Measurements from ENCODE around the gene DRD5. TPM values are rescaled to one million over a fixed set of nuclear protein-coding genes. Genes with fewer than 3 reads are reported as not detected.

DRD5 gene
- total RNA-seq, 1 donor from 2014 or later: not detected

DNA sequence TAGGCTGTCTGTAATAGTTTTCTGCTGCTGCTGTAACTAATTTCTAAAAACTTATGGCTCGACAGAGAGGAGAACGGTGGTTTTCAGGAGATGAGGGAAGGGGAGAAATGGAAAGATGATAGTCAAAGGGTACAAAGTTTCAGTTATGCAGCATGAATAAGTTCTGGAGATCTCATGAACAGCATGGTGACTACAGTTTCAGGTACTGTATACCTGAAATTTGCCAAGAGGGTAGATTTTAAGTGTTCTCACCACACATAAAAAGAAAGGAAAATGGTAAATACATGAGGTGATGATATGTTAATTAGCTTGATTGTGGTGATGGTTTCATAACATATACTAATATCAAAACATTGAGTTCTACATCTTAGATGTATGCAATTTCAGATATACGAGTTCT lies 34.9 kb downstream of the DRD5 start:
- Mint-ChIP-seq H3K4me3 (ENCODE audit: unreplicated experiment) (no peak overlapping the region), H3K36me3 (ENCODE audit: low read depth) (no peaks in the 10 kb centered on the region), H3K4me1 (ENCODE audit: low read depth) (no peaks in the 10 kb centered on the region), H3K27me3 (ENCODE audit: low read depth) (peaks cover 1% of the 10 kb centered on the region), H3K27ac (ENCODE audit: unreplicated experiment) (no peak overlapping the region), H3K9me3 (ENCODE audit: low read depth) (peaks cover 11% of the 10 kb centered on the region)
- no peak for DNase-seq (ENCODE audit: low spot score)
- TF ChIP-seq, protein P1, sequence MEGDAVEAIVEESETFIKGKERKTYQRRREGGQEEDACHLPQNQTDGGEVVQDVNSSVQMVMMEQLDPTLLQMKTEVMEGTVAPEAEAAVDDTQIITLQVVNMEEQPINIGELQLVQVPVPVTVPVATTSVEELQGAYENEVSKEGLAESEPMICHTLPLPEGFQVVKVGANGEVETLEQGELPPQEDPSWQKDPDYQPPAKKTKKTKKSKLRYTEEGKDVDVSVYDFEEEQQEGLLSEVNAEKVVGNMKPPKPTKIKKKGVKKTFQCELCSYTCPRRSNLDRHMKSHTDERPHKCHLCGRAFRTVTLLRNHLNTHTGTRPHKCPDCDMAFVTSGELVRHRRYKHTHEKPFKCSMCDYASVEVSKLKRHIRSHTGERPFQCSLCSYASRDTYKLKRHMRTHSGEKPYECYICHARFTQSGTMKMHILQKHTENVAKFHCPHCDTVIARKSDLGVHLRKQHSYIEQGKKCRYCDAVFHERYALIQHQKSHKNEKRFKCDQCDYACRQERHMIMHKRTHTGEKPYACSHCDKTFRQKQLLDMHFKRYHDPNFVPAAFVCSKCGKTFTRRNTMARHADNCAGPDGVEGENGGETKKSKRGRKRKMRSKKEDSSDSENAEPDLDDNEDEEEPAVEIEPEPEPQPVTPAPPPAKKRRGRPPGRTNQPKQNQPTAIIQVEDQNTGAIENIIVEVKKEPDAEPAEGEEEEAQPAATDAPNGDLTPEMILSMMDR (IDR thresholded peaks at IDR 0.05): no peak

DNA sequence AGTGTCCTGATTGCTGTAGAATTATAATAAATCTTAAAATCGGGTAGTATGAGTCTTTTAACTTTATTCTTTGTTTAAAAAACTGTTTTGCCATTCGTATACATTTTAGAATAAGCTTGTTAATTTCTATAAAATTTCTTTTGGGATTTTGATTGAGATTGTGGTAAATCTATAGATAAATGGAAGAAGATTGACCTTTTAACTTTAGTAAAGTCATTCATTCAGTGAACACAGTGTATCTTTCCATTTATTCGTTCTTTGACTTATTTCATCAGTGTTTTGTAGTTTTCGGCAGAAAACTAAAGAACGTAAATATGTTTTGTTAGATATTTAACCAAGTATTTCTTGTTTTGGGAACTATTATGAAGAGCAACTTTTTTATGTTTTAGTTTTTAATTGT lies 38.9 kb downstream of the DRD5 start:
- H3K4me3 Mint-ChIP-seq (ENCODE audit: unreplicated experiment): no peak overlapping the region
- no peak for DNase-seq (ENCODE audit: low spot score)
- H3K27ac Mint-ChIP-seq (ENCODE audit: unreplicated experiment): no peak overlapping the region
- H3K36me3 Mint-ChIP-seq (ENCODE audit: low read depth): no peaks in the 10 kb centered on the region
- peaks cover 5% of the 10 kb centered on the region for H3K27me3 Mint-ChIP-seq (ENCODE audit: low read depth)
- peaks cover 11% of the 10 kb centered on the region for H3K9me3 Mint-ChIP-seq (ENCODE audit: low read depth)
- TF ChIP-seq, protein P1 (IDR thresholded peaks at IDR 0.05): no peak
- no peaks in the 10 kb centered on the region for H3K4me1 Mint-ChIP-seq (ENCODE audit: low read depth)

DNA sequence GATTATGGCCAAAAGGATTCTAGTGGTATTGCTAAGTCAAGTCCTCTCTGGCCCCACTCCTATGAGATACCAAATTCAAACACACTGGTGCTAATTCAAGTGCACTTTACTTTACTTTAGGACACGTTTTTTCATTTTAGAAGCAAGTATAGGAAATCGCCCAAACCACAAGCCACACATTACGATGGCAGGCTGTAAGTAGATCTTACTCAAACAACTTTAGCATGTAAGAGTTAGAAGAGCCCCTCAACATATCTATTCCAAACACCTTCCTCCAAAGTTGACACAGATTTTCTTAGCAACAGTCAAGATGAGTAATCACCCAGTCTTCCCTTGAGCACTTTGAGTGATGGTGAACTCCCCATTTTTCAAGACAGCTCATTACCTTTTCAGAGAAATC lies 43.6 kb downstream of the DRD5 start:
- TF ChIP-seq, protein P1 (IDR thresholded peaks at IDR 0.05): no peak
- H3K4me3 Mint-ChIP-seq (ENCODE audit: unreplicated experiment): no peak overlapping the region
- no peaks in the 10 kb centered on the region for H3K9me3 Mint-ChIP-seq (ENCODE audit: low read depth)
- DNase-seq (ENCODE audit: low spot score): no peak
- H3K4me1 Mint-ChIP-seq (ENCODE audit: low read depth): no peaks in the 10 kb centered on the region
- H3K36me3 Mint-ChIP-seq (ENCODE audit: low read depth): no peaks in the 10 kb centered on the region
- no peak overlapping the region for H3K27ac Mint-ChIP-seq (ENCODE audit: unreplicated experiment)
- peaks cover 10% of the 10 kb centered on the region for H3K27me3 Mint-ChIP-seq (ENCODE audit: low read depth)

DNA sequence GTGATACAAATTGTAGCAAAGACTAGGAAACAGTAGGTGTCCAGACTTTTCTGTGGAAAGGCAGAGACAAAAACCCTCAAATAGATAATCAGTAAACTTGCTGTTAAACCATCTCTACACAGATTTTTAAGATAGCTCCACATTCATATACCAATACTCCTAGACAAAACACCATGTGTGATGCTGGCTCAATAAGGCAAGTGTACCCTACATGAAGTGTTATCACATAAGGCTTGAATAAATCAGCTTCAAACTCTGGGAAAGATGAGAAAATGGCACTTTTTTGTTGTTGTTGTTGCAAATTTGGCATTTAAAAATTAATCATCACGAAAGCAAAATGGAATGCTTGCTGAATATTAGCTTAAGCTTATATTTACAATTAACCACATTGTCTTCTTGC lies 45.1 kb downstream of the DRD5 start:
- no peak for DNase-seq (ENCODE audit: low spot score)
- H3K4me3 Mint-ChIP-seq (ENCODE audit: unreplicated experiment): no peak overlapping the region
- H3K27me3 Mint-ChIP-seq (ENCODE audit: low read depth): peaks cover 9% of the 10 kb centered on the region
- no peaks in the 10 kb centered on the region for H3K9me3 Mint-ChIP-seq (ENCODE audit: low read depth)
- H3K36me3 Mint-ChIP-seq (ENCODE audit: low read depth): no peaks in the 10 kb centered on the region
- no peaks in the 10 kb centered on the region for H3K4me1 Mint-ChIP-seq (ENCODE audit: low read depth)
- TF ChIP-seq, protein P1 (IDR thresholded peaks at IDR 0.05): no peak
- no peak overlapping the region for H3K27ac Mint-ChIP-seq (ENCODE audit: unreplicated experiment)

DNA sequence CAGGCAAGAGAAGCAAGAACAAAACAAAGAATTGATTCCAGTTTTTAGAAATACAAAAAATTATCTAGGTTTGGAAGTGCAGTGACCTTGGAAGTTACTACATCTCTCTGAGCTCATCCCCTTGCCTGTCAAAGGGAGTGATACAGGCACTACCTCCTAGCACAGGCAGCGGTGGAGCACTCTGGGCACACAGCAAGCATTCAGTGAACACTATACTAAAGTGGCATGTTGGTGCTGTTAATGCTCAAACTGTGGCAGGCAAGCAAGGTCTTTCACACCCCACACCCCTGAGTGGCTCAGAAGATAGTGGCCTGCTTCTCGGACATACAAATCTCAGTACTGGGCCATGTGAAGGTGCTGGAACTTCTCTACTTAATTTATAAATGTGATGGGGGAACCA lies 51.2 kb downstream of the DRD5 start:
- Mint-ChIP-seq H3K9me3 (ENCODE audit: low read depth) (no peaks in the 10 kb centered on the region), H3K4me1 (ENCODE audit: low read depth) (no peaks in the 10 kb centered on the region), H3K4me3 (ENCODE audit: unreplicated experiment) (no peak overlapping the region), H3K27me3 (ENCODE audit: low read depth) (peaks cover 2% of the 10 kb centered on the region), H3K36me3 (ENCODE audit: low read depth) (no peaks in the 10 kb centered on the region), H3K27ac (ENCODE audit: unreplicated experiment) (no peak overlapping the region)
- TF ChIP-seq, protein P1 (IDR thresholded peaks at IDR 0.05): no peak
- DNase-seq (ENCODE audit: low spot score): no peak

Data from chondrocyte (in vitro differentiated cells).